Stomach (tissue), 4 donors: Measurements from ENCODE around the gene PALM2AKAP2.

Source experiments
- CTCF ChIP-seq, 7 experiments: fragments of 450-650 bp in 4 of 7; fragments of 200-600 bp in 3 of 7; sonication (generic) in 3 of 7; IDR thresholded peaks; one replicate each; pipeline ENCODE4 v1.5.1; 2016 to 2019; ENCODE audit warnings: antibody characterized with exemption in 7 of 7, control low read depth in 2 of 7, mild to moderate bottlenecking in 1 of 7
- POLR2AphosphoS5 ChIP-seq, 3 donors: sonication (generic); formaldehyde crosslinking; IDR thresholded peaks; one replicate each; pipeline ENCODE4 v1.6.1; 2016; ENCODE audit warnings: antibody characterized with exemption in 3 of 3

GRCh38 chr9:109789556-109789955, 9.6 kb downstream of the PALM2AKAP2 start:
- TF ChIP-seq POLR2AphosphoS5 (IDR thresholded peaks at IDR 0.05) (no peak), CTCF (IDR thresholded peaks at IDR 0.05) (no peak)
